GM18519 (cell line): ENCODE results near the gene MYOD1.

Source experiments
- ATAC-seq: cut with Tn5 transposase; IDR thresholded peaks from one replicate; pipeline ENCODE4 v1.9.1; 2021; ENCODE audit warnings: mild to moderate bottlenecking, moderate library complexity; ENCODE audit not compliant: unreplicated experiment, low FRiP score

MYOD1 gene

GRCh38 chr11:17700991-17701390 lies 18.4 kb upstream of the MYOD1 start:
- ATAC-seq, result no peak

GRCh38 chr11:17702876-17703275 lies 16.5 kb upstream of the MYOD1 start:
- ATAC-seq, result no peak

GRCh38 chr11:17703951-17704350 lies 15.4 kb upstream of the MYOD1 start:
- no peak for ATAC-seq

GRCh38 chr11:17707830-17708229 lies 11.5 kb upstream of the MYOD1 start:
- no peak for ATAC-seq

- no peak for ATAC-seq
Measured at GRCh38 chr11:17711836-17712235, 7.5 kb upstream of the MYOD1 start.

GRCh38 chr11:17713851-17714250 lies 5.5 kb upstream of the MYOD1 start:
- no peak for ATAC-seq

GRCh38 chr11:17714356-17714854 lies 5.0 kb upstream of the MYOD1 start:
- ATAC-seq, result no peak

GRCh38 chr11:17714870-17715269 lies 4.5 kb upstream of the MYOD1 start:
- ATAC-seq, result no peak

- ATAC-seq, result no peak
Measured at GRCh38 chr11:17716807-17717206, 2.6 kb upstream of the MYOD1 start.

- ATAC-seq, result no peak
Measured at GRCh38 chr11:17718015-17718414, 1.4 kb upstream of the MYOD1 start.

- no peak for ATAC-seq
Measured at GRCh38 chr11:17718510-17718962, 835 bp upstream of the MYOD1 start.

GRCh38 chr11:17719938-17720795 lies 796 bp downstream of the MYOD1 start:
- no peak for ATAC-seq

- ATAC-seq, result no peak
Measured at GRCh38 chr11:17720796-17721171, 1.4 kb downstream of the MYOD1 start.

GRCh38 chr11:17721242-17721999 lies 2.0 kb downstream of the MYOD1 start:
- ATAC-seq, result no peak

GRCh38 chr11:17722000-17722643 lies 2.8 kb downstream of the MYOD1 start:
- no peak for ATAC-seq

- ATAC-seq, result no peak
Measured at GRCh38 chr11:17724020-17724908, 4.9 kb downstream of the MYOD1 start.

- no peak for ATAC-seq
Measured at GRCh38 chr11:17725174-17725573, 5.8 kb downstream of the MYOD1 start.

- no peak for ATAC-seq
Measured at GRCh38 chr11:17730137-17730536, 10.8 kb downstream of the MYOD1 start.

GRCh38 chr11:17730608-17731462 lies 11.5 kb downstream of the MYOD1 start:
- peak; percentile 54 for ATAC-seq
